Peyer's patch (tissue), 4 donors: ENCODE data around the gene NKX1-1.

Experiments
- CTCF ChIP-seq, 6 experiments: fragments of 450-650 bp in 4 of 6; fragments of 200-600 bp in 2 of 6; sonication (generic) in 1 of 6; IDR thresholded peaks; one replicate each; pipeline ENCODE4 v1.5.1; 2017 to 2019; ENCODE audit warnings: antibody characterized with exemption in 6 of 6, mild to moderate bottlenecking in 3 of 6, moderate library complexity in 1 of 6
- POLR2A ChIP-seq, 2 donors: fragments of 450-650 bp; IDR thresholded peaks; one replicate each; pipeline ENCODE4 v1.5.1; 2017; ENCODE audit warnings: antibody characterized with exemption in 2 of 2, mild to moderate bottlenecking in 2 of 2, moderate library complexity in 2 of 2

- TF ChIP-seq CTCF (IDR thresholded peaks at IDR 0.05), result no peak
- no peak for TF ChIP-seq POLR2A (IDR thresholded peaks at IDR 0.05)
These were observed 7.3 kb downstream of the NKX1-1 start for GRCh38 chr4:1398681-1399507.
